ENCODE data around the gene HOXC9.

The HOXC9 gene

DNA sequence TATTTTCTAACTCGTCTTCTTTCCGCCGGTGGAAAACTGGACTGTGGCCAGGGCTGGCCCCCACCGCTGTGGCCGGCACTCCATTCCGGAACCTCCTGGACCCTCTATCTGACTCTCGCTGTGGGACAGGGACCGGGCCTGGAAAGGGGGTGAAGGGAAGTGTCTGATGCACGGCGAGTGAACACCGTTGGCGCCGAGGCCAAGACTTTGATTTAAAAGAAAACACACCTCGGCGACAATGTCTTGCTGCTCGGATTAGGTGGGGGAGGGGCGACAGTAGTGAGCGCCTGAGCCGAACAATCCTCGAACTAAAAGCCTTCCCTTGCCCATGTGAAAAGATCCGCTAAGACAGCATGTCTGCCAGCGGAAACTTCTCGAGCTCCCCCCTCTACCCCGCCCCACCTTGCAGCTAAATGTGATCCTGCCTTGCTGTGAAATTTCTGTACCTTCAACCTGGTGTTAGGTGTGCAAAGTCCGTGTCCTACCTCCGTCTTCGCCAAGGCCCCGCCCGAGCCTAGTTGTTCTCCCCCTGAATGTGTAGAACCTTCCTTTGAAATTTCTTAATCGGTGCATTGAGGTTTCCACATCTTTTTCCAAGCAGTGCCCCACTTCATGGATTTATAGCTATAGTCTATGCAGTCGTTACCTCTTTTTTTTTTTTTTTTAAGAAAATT, 24.3 kb upstream of the HOXC9 start:
- Histone ChIP-seq H2AFZ (no peak overlapping the region), H3K27me3 (ENCODE audit: control insufficient read depth, insufficient read depth, low read length) (peaks cover 36% of the 10 kb centered on the region), H3K79me2 (no peaks in the 10 kb centered on the region), H3K9me3 (ENCODE audit: control insufficient read depth, low read length) (no peaks in the 10 kb centered on the region), H3K9ac (no peak overlapping the region), H3K27ac (no peak overlapping the region), H3K36me3 (ENCODE audit: control insufficient read depth, insufficient read depth, low read length) (no peaks in the 10 kb centered on the region), H3K4me1 (no peaks in the 10 kb centered on the region), H3K4me2 (ENCODE audit: low read length) (no peak overlapping the region), H3K4me3 (ENCODE audit: low read depth, low read length) (no peak overlapping the region)
- TF ChIP-seq, protein P1, sequence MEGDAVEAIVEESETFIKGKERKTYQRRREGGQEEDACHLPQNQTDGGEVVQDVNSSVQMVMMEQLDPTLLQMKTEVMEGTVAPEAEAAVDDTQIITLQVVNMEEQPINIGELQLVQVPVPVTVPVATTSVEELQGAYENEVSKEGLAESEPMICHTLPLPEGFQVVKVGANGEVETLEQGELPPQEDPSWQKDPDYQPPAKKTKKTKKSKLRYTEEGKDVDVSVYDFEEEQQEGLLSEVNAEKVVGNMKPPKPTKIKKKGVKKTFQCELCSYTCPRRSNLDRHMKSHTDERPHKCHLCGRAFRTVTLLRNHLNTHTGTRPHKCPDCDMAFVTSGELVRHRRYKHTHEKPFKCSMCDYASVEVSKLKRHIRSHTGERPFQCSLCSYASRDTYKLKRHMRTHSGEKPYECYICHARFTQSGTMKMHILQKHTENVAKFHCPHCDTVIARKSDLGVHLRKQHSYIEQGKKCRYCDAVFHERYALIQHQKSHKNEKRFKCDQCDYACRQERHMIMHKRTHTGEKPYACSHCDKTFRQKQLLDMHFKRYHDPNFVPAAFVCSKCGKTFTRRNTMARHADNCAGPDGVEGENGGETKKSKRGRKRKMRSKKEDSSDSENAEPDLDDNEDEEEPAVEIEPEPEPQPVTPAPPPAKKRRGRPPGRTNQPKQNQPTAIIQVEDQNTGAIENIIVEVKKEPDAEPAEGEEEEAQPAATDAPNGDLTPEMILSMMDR (IDR thresholded peaks at IDR 0.05): no peak

DNA sequence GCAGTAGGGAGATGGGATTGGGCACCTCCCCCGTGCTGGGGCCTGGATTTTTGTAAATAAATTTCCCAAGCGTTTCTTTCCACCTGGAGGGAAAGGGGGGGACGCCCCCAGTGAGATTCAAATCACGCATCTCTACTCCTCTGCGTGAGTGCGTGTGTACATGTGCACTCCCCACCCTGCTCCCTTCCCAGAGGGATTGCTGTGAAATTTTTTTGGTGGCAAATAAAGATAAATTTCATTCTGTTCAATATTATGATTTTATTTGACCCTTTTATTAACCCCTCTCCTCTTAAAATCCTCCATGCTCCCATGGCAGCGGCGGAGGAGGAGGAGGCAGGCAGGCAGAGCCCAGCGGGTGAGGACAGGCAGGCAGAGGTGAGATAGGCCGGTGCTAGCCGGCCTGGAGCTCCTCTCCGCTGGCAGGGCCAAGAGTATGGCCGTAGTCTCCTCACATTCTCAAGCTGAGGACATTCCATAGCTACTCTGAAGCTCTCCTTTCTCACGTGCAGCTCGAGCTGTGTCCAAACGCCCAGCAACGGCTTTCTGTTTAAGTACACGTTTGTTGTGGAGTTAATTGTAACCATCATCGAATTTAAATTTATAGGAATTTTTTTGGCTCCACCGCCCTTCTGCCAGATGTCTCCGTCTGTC, 23.7 kb upstream of the HOXC9 start:
- Histone ChIP-seq H3K4me3 (ENCODE audit: low read depth, low read length) (no peak overlapping the region), H3K79me2 (no peaks in the 10 kb centered on the region), H3K4me1 (no peaks in the 10 kb centered on the region), H3K27me3 (ENCODE audit: control insufficient read depth, insufficient read depth, low read length) (peaks cover 32% of the 10 kb centered on the region), H3K27ac (no peak overlapping the region), H3K9me3 (ENCODE audit: control insufficient read depth, low read length) (no peaks in the 10 kb centered on the region), H3K36me3 (ENCODE audit: control insufficient read depth, insufficient read depth, low read length) (no peaks in the 10 kb centered on the region), H3K9ac (no peak overlapping the region), H2AFZ (no peak overlapping the region), H3K4me2 (ENCODE audit: low read length) (no peak overlapping the region)
- TF ChIP-seq, protein P1 (IDR thresholded peaks at IDR 0.05): no peak

DNA sequence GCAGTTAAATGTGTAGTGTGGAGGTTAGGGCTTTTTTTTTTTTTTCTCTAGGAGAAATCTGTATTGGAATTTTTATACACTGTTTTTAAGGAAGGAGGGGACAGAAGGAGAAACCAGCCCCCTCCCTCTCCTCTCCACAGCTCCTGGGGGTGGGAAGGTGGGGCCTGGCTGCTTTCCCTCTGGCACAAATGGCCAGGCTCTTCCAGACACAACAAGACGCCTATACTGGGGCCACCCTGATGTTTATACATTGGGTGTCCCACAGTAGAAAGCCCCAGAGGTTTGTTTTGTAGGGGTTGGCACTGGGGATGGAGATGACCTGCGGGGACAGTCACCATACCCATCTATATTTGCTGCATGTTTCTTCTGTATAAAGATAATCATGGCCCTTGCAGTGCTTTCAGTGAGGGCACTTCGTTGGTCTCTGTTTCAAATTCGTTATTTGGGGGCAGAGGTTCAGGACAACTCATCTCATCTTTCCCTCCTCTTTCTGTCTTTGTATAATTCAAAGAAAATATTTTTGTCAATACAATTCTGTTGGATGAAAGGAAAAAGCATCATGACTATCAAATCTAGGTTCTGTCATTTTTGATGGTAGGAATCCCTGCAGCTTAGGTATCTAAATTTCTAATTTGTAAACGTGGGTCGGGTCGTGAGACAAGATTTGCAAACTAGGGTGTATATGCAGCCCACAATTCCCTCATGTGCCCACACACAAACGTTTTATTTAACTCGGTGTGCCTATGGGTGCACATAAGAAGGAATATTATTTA, 23.0 kb upstream of the HOXC9 start:
- no peak overlapping the region for H3K4me3 ChIP-seq (ENCODE audit: low read depth, low read length)
- no peaks in the 10 kb centered on the region for H3K79me2 ChIP-seq
- H2AFZ ChIP-seq: no peak overlapping the region
- no peaks in the 10 kb centered on the region for H3K9me3 ChIP-seq (ENCODE audit: control insufficient read depth, low read length)
- H3K4me1 ChIP-seq: no peaks in the 10 kb centered on the region
- peaks cover 36% of the 10 kb centered on the region for H3K27me3 ChIP-seq (ENCODE audit: control insufficient read depth, insufficient read depth, low read length)
- H3K9ac ChIP-seq: no peak overlapping the region
- H3K27ac ChIP-seq: no peak overlapping the region
- H3K4me2 ChIP-seq (ENCODE audit: low read length): no peak overlapping the region
- TF ChIP-seq, protein P1 (IDR thresholded peaks at IDR 0.05): no peak
- no peaks in the 10 kb centered on the region for H3K36me3 ChIP-seq (ENCODE audit: control insufficient read depth, insufficient read depth, low read length)

DNA sequence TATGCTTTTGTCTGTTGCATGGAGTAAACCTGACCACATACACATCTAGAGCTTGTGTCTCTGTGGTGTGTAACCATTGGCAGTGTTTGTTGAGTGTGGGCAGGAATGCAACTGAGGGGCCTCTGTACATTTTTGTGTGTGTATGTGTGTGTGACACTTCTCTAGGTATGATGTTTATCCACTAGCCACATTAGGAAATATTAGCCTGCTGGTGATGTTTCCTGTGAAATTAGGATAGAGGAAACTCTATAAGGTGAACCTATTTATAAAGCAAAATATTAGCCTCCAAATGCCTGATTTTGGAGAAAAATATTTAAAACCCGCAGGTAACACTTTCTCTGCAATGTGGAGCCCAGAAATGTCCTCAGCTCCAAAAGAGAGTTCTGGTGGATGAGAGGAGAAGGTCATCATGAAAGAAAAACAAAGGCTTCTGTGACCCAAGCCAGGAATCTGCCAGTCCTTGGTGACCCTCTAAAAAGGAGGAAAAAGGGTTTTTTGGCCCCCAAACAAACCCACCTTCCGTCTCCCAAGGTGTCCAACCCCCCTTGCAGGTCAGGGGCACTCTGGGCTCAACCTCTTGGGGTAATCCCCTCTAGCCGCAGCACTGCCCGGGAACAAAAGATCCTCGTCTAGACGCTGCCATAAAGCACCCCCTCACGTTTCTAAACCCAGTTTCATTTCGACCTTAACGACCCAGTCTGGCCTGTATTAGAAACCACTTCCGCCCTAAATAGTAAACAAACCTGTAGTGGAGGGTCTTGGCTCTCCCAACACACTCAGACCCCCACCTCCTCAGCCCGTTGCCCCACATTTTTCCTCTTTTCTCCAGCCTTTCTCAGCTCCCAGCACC, 22.1 kb upstream of the HOXC9 start:
- Histone ChIP-seq H3K9me3 (ENCODE audit: control insufficient read depth, low read length) (no peaks in the 10 kb centered on the region), H2AFZ (no peak overlapping the region), H3K36me3 (ENCODE audit: control insufficient read depth, insufficient read depth, low read length) (no peaks in the 10 kb centered on the region), H3K4me2 (ENCODE audit: low read length) (no peak overlapping the region), H3K27me3 (ENCODE audit: control insufficient read depth, insufficient read depth, low read length) (peaks cover 35% of the 10 kb centered on the region), H3K79me2 (no peaks in the 10 kb centered on the region), H3K4me3 (ENCODE audit: low read depth, low read length) (no peak overlapping the region), H3K9ac (no peak overlapping the region), H3K27ac (no peak overlapping the region), H3K4me1 (no peaks in the 10 kb centered on the region)
- TF ChIP-seq, protein P1 (IDR thresholded peaks at IDR 0.05): no peak
